HEK293 (cell line): ENCODE data around the gene VCAM1.

Source experiments
- GLIS1 ChIP-seq: fragments of 450-650 bp; formaldehyde crosslinking; IDR thresholded peaks from 2 replicates; pipeline ENCODE4 v1.5.1; 2016; ENCODE audit warnings: missing biosample characterization, missing genetic modification characterization
- PRDM4 ChIP-seq: fragments of 450-650 bp; formaldehyde crosslinking; IDR thresholded peaks from 2 replicates; pipeline ENCODE4 v1.5.1; 2017; ENCODE audit warnings: missing biosample characterization, missing genetic modification characterization
- RBAK ChIP-seq: fragments of 450-650 bp; formaldehyde crosslinking; IDR thresholded peaks from 2 replicates; pipeline ENCODE4 v1.5.1; 2016; ENCODE audit warnings: missing biosample characterization, missing genetic modification characterization
- SCRT1 ChIP-seq: fragments of 450-650 bp; formaldehyde crosslinking; IDR thresholded peaks from 2 replicates; pipeline ENCODE4 v1.5.1; 2016; ENCODE audit warnings: missing biosample characterization, missing genetic modification characterization, borderline replicate concordance
- YY1 ChIP-seq: fragments of 450-650 bp; formaldehyde crosslinking; IDR thresholded peaks from 2 replicates; pipeline ENCODE4 v1.5.1; 2018; ENCODE audit warnings: missing biosample characterization, missing genetic modification characterization
- ZBTB44 ChIP-seq: fragments of 450-650 bp; IDR thresholded peaks from 2 replicates; pipeline ENCODE4 v1.5.1; 2018; ENCODE audit warnings: missing biosample characterization, mild to moderate bottlenecking, missing genetic modification characterization
- ZBTB8A ChIP-seq: fragments of 450-650 bp; formaldehyde crosslinking; IDR thresholded peaks from 2 replicates; pipeline ENCODE4 v1.5.1; 2016; ENCODE audit warnings: missing biosample characterization, missing genetic modification characterization
- ZNF426 ChIP-seq: fragments of 450-650 bp; formaldehyde crosslinking; IDR thresholded peaks from 2 replicates; pipeline ENCODE4 v1.5.1; 2017; ENCODE audit warnings: missing biosample characterization, missing genetic modification characterization, mild to moderate bottlenecking, inconsistent platforms, moderate library complexity
- ZNF521 ChIP-seq: fragments of 450-650 bp; formaldehyde crosslinking; IDR thresholded peaks from 2 replicates; pipeline ENCODE4 v1.5.1; 2017; ENCODE audit warnings: missing biosample characterization, mild to moderate bottlenecking, missing genetic modification characterization
- ZNF621 ChIP-seq: fragments of 450-650 bp; formaldehyde crosslinking; IDR thresholded peaks from 2 replicates; pipeline ENCODE4 v1.5.1; 2017; ENCODE audit warnings: missing biosample characterization, missing genetic modification characterization
- ZNF629 ChIP-seq: fragments of 450-650 bp; formaldehyde crosslinking; IDR thresholded peaks from 2 replicates; pipeline ENCODE4 v1.5.1; 2017; ENCODE audit warnings: missing biosample characterization, missing genetic modification characterization
- ZNF639 ChIP-seq: fragments of 450-650 bp; formaldehyde crosslinking; IDR thresholded peaks from 2 replicates; pipeline ENCODE4 v1.5.1; 2016; ENCODE audit warnings: missing biosample characterization, missing genetic modification characterization
- TF ChIP-seq, protein P1 (sequence below): fragments of 450-650 bp; formaldehyde crosslinking; IDR thresholded peaks from 2 replicates; pipeline ENCODE4 v1.5.1; 2016; ENCODE audit warnings: missing biosample characterization, missing genetic modification characterization
- TF ChIP-seq, protein P2 (sequence below): fragments of 450-650 bp; formaldehyde crosslinking; IDR thresholded peaks from 2 replicates; pipeline ENCODE4 v1.5.1; 2016; ENCODE audit warnings: missing biosample characterization, missing genetic modification characterization

DNA sequence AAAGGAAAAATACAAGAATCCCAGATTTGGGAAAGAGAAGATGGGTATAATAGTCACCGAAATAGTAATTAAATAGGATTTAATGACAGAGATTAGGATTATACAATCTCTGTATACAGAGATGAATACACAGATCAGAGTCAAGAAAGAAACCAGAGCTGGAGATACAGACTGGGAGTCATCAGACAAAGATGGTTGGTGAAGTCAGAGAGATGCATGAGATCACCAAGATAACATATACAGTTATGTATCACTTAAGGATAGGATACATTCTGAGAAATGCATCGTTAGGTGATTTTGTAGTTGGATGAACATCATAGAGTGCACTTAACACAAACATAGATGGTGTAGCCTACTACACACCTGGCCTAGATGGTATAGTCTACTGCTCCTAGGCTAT is 49.8 kb downstream of the VCAM1 start:
- TF ChIP-seq, protein P1, sequence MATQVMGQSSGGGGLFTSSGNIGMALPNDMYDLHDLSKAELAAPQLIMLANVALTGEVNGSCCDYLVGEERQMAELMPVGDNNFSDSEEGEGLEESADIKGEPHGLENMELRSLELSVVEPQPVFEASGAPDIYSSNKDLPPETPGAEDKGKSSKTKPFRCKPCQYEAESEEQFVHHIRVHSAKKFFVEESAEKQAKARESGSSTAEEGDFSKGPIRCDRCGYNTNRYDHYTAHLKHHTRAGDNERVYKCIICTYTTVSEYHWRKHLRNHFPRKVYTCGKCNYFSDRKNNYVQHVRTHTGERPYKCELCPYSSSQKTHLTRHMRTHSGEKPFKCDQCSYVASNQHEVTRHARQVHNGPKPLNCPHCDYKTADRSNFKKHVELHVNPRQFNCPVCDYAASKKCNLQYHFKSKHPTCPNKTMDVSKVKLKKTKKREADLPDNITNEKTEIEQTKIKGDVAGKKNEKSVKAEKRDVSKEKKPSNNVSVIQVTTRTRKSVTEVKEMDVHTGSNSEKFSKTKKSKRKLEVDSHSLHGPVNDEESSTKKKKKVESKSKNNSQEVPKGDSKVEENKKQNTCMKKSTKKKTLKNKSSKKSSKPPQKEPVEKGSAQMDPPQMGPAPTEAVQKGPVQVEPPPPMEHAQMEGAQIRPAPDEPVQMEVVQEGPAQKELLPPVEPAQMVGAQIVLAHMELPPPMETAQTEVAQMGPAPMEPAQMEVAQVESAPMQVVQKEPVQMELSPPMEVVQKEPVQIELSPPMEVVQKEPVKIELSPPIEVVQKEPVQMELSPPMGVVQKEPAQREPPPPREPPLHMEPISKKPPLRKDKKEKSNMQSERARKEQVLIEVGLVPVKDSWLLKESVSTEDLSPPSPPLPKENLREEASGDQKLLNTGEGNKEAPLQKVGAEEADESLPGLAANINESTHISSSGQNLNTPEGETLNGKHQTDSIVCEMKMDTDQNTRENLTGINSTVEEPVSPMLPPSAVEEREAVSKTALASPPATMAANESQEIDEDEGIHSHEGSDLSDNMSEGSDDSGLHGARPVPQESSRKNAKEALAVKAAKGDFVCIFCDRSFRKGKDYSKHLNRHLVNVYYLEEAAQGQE, result no peak
- no peak for TF ChIP-seq YY1 (tag by site-specific recombination)
- TF ChIP-seq SCRT1 (tag by site-specific recombination), result no peak
- TF ChIP-seq ZNF629 (tag by site-specific recombination), result no peak
- no peak for TF ChIP-seq RBAK (tag by site-specific recombination)
- no peak for TF ChIP-seq ZNF521 (tag by site-specific recombination)
- TF ChIP-seq GLIS1, result no peak
- TF ChIP-seq, protein P2, sequence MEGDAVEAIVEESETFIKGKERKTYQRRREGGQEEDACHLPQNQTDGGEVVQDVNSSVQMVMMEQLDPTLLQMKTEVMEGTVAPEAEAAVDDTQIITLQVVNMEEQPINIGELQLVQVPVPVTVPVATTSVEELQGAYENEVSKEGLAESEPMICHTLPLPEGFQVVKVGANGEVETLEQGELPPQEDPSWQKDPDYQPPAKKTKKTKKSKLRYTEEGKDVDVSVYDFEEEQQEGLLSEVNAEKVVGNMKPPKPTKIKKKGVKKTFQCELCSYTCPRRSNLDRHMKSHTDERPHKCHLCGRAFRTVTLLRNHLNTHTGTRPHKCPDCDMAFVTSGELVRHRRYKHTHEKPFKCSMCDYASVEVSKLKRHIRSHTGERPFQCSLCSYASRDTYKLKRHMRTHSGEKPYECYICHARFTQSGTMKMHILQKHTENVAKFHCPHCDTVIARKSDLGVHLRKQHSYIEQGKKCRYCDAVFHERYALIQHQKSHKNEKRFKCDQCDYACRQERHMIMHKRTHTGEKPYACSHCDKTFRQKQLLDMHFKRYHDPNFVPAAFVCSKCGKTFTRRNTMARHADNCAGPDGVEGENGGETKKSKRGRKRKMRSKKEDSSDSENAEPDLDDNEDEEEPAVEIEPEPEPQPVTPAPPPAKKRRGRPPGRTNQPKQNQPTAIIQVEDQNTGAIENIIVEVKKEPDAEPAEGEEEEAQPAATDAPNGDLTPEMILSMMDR (tag by site-specific recombination), result no peak
- no peak for TF ChIP-seq ZNF426 (tag by site-specific recombination)
- no peak for TF ChIP-seq ZBTB8A (tag by site-specific recombination)
- no peak for TF ChIP-seq ZBTB44 (tag by site-specific recombination)
- TF ChIP-seq ZNF621, result no peak
- no peak for TF ChIP-seq ZNF639 (tag by site-specific recombination)
- no peak for TF ChIP-seq PRDM4 (tag by site-specific recombination)
